ENCODE data around the gene TMEM205.
"Not testable (repeated sequence)": the region's sequence is repeated elsewhere in the genome, so short reads cannot be mapped to it uniquely, and the experiment has no call there.

Gene TMEM205

DNA sequence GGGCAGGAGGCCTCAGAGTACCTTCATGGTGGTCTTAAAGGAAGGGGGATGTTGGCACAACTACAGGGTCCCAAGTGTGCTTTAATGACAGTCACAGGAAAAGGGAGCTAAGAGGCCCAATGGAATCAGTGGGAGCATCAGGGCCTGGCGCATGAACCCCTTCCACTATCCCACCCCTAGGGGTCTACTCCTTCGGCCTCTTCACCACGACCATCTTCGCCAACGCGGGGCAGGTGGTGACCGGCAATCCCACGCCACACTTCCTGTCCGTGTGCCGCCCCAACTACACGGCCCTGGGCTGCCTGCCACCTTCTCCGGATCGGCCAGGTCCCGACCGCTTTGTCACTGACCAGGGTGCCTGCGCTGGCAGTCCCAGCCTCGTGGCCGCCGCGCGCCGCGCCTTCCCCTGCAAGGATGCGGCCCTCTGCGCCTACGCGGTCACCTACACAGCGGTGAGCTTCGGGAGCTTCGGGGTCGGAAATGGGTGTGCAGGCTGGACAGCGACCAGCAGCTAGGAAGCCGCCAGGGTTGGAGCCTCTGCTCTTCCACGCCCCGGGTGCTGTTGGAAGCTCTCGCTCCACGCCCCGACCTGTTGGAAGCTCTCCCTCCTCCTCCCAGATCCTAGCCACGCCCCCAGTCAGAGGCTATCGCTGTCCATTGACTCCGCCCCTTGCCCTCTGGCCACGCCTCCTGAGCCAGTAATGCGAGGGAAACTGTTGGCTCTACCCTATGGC lies 15.1 kb upstream of the TMEM205 start:
- ChIA-PET POLR2A (interaction anchor here (0.9 to 1.8 kb wide), 5 partner anchors 9 to 65 kb away, joined by 3 to 14 read pairs (median 4); partner anchors contain the start of genes CCDC159, SWSAP1, TMEM205 and TSPAN16), CTCF (interaction anchor here (1.1 to 1.3 kb wide), 2 partner anchors 20 to 67 kb away, joined by 4 to 5 read pairs; no protein-coding TSS in a partner anchor)
- peak; percentile 64 for DNase-seq (ENCODE audit: extremely low spot score)
- no peak for TF ChIP-seq L3MBTL2 (conservative IDR thresholded peaks at IDR 0.05)

GRCh38 chr19:11359421-11359820 lies 13.4 kb upstream of the TMEM205 start:
- ChIA-PET POLR2A (interaction anchor here (1.0 kb wide), 1 partner anchor 13 kb away, joined by 3 read pairs; the partner anchor contains the start of genes CCDC159 and TMEM205), CTCF (no interaction called here)
- TF ChIP-seq BHLHE40 (IDR thresholded peaks at IDR 0.05; ENCODE audit: borderline replicate concordance) = no peak
- TF ChIP-seq ELF4 (IDR thresholded peaks at IDR 0.05) = no peak
- no peak for TF ChIP-seq NFRKB (IDR thresholded peaks at IDR 0.05)
- TF ChIP-seq TARDBP (IDR thresholded peaks at IDR 0.05) = no peak
- no peak for TF ChIP-seq HDGF (IDR thresholded peaks at IDR 0.05; ENCODE audit: borderline replicate concordance)
- TF ChIP-seq ARNT (IDR thresholded peaks at IDR 0.05) = no peak
- no peak for TF ChIP-seq ZNF384 (IDR thresholded peaks at IDR 0.05)
- TF ChIP-seq LEF1 (IDR thresholded peaks at IDR 0.05; ENCODE audit: borderline replicate concordance) = no peak
- TF ChIP-seq FOXA1 (IDR thresholded peaks at IDR 0.05) = no peak
- TF ChIP-seq CTBP1 (IDR thresholded peaks at IDR 0.05; ENCODE audit: borderline replicate concordance) = no peak
- TF ChIP-seq SUZ12 (IDR thresholded peaks at IDR 0.05) = no peak
- no peak for TF ChIP-seq SP1 (IDR thresholded peaks at IDR 0.05)
- TF ChIP-seq PKNOX1 (IDR thresholded peaks at IDR 0.05) = no peak
- TF ChIP-seq FOXM1 (IDR thresholded peaks at IDR 0.05; ENCODE audit: borderline replicate concordance) = no peak
- DNase-seq (ENCODE audit: extremely low spot score) = no peak

GRCh38 chr19:11356676-11357550 lies 10.8 kb upstream of the TMEM205 start:
- CTCF ChIA-PET = no interaction called here
- POLR2A ChIA-PET = interaction anchor here (1.0 to 1.5 kb wide), 2 partner anchors 11 to 18 kb away, joined by 4 to 5 read pairs; partner anchors contain the start of genes CCDC159, SWSAP1 and TMEM205
- TF ChIP-seq SP1 (IDR thresholded peaks at IDR 0.05) = no peak
- DNase-seq (ENCODE audit: extremely low spot score) = no peak

DNA sequence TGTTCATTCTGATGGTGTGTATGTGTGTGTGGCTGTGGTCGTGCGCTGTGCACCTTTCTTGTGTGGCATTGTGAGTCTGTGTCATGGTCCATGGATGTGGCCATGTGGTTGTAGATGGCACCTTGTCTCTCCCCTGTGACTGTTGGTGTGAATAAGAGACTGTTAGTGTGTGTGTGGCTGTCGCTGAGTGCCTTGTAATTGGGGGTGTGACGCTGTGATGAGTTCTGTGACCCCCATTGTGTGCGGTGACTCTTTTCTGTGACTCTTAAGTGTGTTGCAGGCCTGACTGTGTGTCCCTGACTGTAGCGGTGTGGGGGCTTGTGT lies 10.0 kb upstream of the TMEM205 start:
- CTCF ChIA-PET = no interaction called here
- POLR2A ChIA-PET = no interaction called here
- TF ChIP-seq LEF1 (IDR thresholded peaks at IDR 0.05; ENCODE audit: borderline replicate concordance) (no peak), CTBP1 (IDR thresholded peaks at IDR 0.05; ENCODE audit: borderline replicate concordance) (no peak), PKNOX1 (IDR thresholded peaks at IDR 0.05) (no peak), BHLHE40 (IDR thresholded peaks at IDR 0.05; ENCODE audit: borderline replicate concordance) (no peak), HDGF (IDR thresholded peaks at IDR 0.05; ENCODE audit: borderline replicate concordance) (no peak), FOXA1 (IDR thresholded peaks at IDR 0.05) (no peak), NFRKB (IDR thresholded peaks at IDR 0.05) (no peak), SP1 (IDR thresholded peaks at IDR 0.05) (no peak), FOXK2 (IDR thresholded peaks at IDR 0.05) (no peak), L3MBTL2 (conservative IDR thresholded peaks at IDR 0.05) (no peak), TARDBP (IDR thresholded peaks at IDR 0.05) (no peak), FOXM1 (IDR thresholded peaks at IDR 0.05; ENCODE audit: borderline replicate concordance) (no peak), ARNT (IDR thresholded peaks at IDR 0.05) (no peak), SUZ12 (IDR thresholded peaks at IDR 0.05) (no peak), ZNF384 (IDR thresholded peaks at IDR 0.05) (no peak), ELF4 (IDR thresholded peaks at IDR 0.05) (no peak)
- DNase-seq (ENCODE audit: extremely low spot score) = no peak

- TF ChIP-seq FOXK2 (IDR thresholded peaks at IDR 0.05) (no peak), SP1 (IDR thresholded peaks at IDR 0.05) (no peak), NFRKB (IDR thresholded peaks at IDR 0.05) (no peak), BHLHE40 (IDR thresholded peaks at IDR 0.05; ENCODE audit: borderline replicate concordance) (no peak), FOXA1 (IDR thresholded peaks at IDR 0.05) (no peak), L3MBTL2 (conservative IDR thresholded peaks at IDR 0.05) (no peak), SUZ12 (IDR thresholded peaks at IDR 0.05) (no peak), ZNF384 (IDR thresholded peaks at IDR 0.05) (no peak), ELF4 (IDR thresholded peaks at IDR 0.05) (no peak), ARNT (IDR thresholded peaks at IDR 0.05) (no peak)
- POLR2A ChIA-PET = no interaction called here
- DNase-seq (ENCODE audit: extremely low spot score) = peak; percentile 95
- CTCF ChIA-PET = no interaction called here
These were observed 9.3 kb upstream of the TMEM205 start, which contains the start of gene PLPPR2 for GRCh38 chr19:11355160-11356073. Gene PLPPR2, plus strand, starts transcription at chr19:11355432. Its CDS starts 2,242 bp downstream, at chr19:11357674.

GRCh38 chr19:11354102-11354501 lies 8.0 kb upstream of the TMEM205 start:
- DNase-seq (ENCODE audit: extremely low spot score); POLR2A ChIA-PET; CTCF ChIA-PET: not testable (repeated sequence)

All from HEK293T (cell line).